ENCODE data around the gene CHST7. TPM values are rescaled to one million over a fixed set of nuclear protein-coding genes. Genes with fewer than 3 reads are reported as not detected.

CHST7 gene
- total RNA-seq, 1 donor from 2014 or later, result 1.9 TPM

GRCh38 chrX:46575991-46576392, 2.4 kb downstream of the CHST7 start:
- Mint-ChIP-seq H3K4me3 (peak overlapping the region; percentile 74), H3K9me3 (no peaks in the 10 kb centered on the region), H3K4me1 (peaks cover 25% of the 10 kb centered on the region), H3K27me3 (ENCODE audit: low read depth) (peaks cover 41% of the 10 kb centered on the region), H3K36me3 (ENCODE audit: low read depth) (peaks cover 6% of the 10 kb centered on the region), H3K27ac (ENCODE audit: unreplicated experiment) (no peak overlapping the region)
- TF ChIP-seq CTCF (conservative IDR thresholded peaks at IDR 0.05), result no peak
- DNase-seq (ENCODE audit: low read depth, low spot score), result no peak

- no peak for DNase-seq (ENCODE audit: low read depth, low spot score)
- Mint-ChIP-seq H3K27ac (ENCODE audit: unreplicated experiment) (peak overlapping the region; percentile 31), H3K4me1 (peaks cover 25% of the 10 kb centered on the region), H3K36me3 (ENCODE audit: low read depth) (peaks cover 6% of the 10 kb centered on the region), H3K27me3 (ENCODE audit: low read depth) (peaks cover 41% of the 10 kb centered on the region), H3K4me3 (peak overlapping the region; percentile 74), H3K9me3 (no peaks in the 10 kb centered on the region)
- no peak for TF ChIP-seq CTCF (conservative IDR thresholded peaks at IDR 0.05)
These were observed 2.9 kb downstream of the CHST7 start for GRCh38 chrX:46576458-46576857.

GRCh38 chrX:46577221-46578005, 3.8 kb downstream of the CHST7 start:
- DNase-seq (ENCODE audit: low read depth, low spot score), result no peak
- no peak overlapping the region for H3K27ac Mint-ChIP-seq (ENCODE audit: unreplicated experiment)
- peaks cover 6% of the 10 kb centered on the region for H3K36me3 Mint-ChIP-seq (ENCODE audit: low read depth)
- H3K9me3 Mint-ChIP-seq, result no peaks in the 10 kb centered on the region
- H3K4me3 Mint-ChIP-seq, result peak overlapping the region; percentile 69
- TF ChIP-seq CTCF (conservative IDR thresholded peaks at IDR 0.05), result no peak
- peaks cover 25% of the 10 kb centered on the region for H3K4me1 Mint-ChIP-seq
- H3K27me3 Mint-ChIP-seq (ENCODE audit: low read depth), result peaks cover 33% of the 10 kb centered on the region

DNA sequence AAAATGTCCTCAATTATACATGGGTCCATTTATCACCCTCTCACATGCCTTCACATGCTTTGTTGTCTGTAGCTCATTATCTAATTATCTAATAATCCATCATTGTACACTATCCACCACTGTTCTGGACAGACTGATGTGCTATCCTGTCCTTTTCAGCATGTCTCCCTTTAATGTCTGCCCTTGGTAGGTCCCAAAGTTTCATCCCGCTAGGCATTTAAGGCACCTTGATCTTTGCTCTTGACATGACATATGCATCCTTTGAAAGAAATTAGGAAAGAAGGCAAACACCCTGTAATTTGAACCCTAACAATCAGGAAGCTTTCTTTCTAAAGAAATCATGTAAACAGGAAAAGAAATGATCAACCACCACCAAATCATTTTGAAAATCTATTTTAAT, 5.7 kb downstream of the CHST7 start:
- Mint-ChIP-seq H3K27ac (ENCODE audit: unreplicated experiment) (no peak overlapping the region), H3K36me3 (ENCODE audit: low read depth) (peaks cover 6% of the 10 kb centered on the region), H3K4me1 (peaks cover 31% of the 10 kb centered on the region), H3K4me3 (no peak overlapping the region), H3K9me3 (no peaks in the 10 kb centered on the region), H3K27me3 (ENCODE audit: low read depth) (peaks cover 19% of the 10 kb centered on the region)
- no peak for TF ChIP-seq CTCF (conservative IDR thresholded peaks at IDR 0.05)
- DNase-seq (ENCODE audit: low read depth, low spot score), result no peak

- DNase-seq (ENCODE audit: low read depth, low spot score), result no peak
- Mint-ChIP-seq H3K27ac (ENCODE audit: unreplicated experiment) (no peak overlapping the region), H3K36me3 (ENCODE audit: low read depth) (peaks cover 6% of the 10 kb centered on the region), H3K4me1 (peaks cover 28% of the 10 kb centered on the region), H3K9me3 (no peaks in the 10 kb centered on the region), H3K27me3 (ENCODE audit: low read depth) (peaks cover 16% of the 10 kb centered on the region), H3K4me3 (no peak overlapping the region)
- no peak for TF ChIP-seq CTCF (conservative IDR thresholded peaks at IDR 0.05)
These were observed 7.0 kb downstream of the CHST7 start for GRCh38 chrX:46580613-46581012.
